Measurements from ENCODE around the gene DNAJC30. TPM values are rescaled to one million over a fixed set of nuclear protein-coding genes. Genes with fewer than 3 reads are reported as not detected.
"Not testable (repeated sequence)": the region's sequence is repeated elsewhere in the genome, so short reads cannot be mapped to it uniquely, and the experiment has no call there.

The DNAJC30 gene
- total RNA-seq, 1 donor from 2014 or later: 1.6 TPM

DNA sequence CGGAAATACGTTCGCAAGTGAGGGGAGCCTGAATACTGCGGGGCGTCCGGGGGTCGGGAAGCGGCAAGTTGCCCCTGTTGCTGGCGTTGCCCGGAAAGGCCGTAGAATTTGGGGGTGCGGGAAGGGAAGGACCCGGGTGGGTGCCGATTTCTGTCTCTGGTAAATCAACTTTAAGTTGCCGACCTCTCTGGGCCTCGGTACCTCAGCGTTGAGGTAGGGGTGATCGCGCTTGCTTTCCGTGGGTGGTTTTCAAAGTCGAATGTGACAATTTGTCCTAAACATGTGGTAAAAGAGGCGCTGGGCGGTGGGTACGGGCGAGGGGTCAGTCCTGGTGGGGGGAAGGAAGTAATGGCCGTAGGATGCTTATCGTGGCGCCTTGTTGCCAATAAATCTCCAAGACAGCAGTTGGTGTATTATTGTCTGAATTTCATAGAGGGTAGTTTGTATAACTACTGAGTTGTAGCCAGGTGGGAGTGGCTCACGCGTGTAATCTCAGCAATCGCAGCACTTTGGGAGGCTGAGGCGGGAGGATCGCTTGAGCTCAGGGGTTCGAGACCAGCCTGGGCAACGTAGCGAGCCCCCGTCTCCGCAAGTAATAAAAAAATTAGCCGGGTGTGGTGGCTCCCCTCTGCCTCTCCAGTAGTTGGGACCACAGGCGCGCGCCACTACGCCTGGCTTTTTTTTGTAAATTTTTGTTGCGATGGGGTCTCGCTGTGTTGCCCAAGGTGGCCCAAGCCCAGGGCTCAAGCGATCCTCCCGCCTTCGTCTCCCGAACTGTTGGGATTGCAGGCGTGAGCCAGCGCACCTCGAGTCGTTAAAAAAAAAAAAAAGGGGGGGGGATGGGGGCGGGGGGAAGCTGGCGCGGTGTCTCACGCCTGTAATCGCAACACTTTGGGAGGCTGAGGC, 788 bp upstream of the DNAJC30 start:
- peak overlapping the region; percentile 93 to 99 (median 97) for H3K4me3 ChIP-seq (ENCODE audit: low read length in 3 of 3)
- peaks cover 18 to 20% (median 19%) of the 10 kb centered on the region in 3 donors for H3K36me3 ChIP-seq (ENCODE audit: control insufficient read depth in 3 of 3, insufficient read depth in 3 of 3, low read length in 3 of 3)
- H3K9me3 ChIP-seq (ENCODE audit: control insufficient read depth in 3 of 3, low read length in 3 of 3): no peaks in the 10 kb centered on the region
- peak overlapping the region; percentile 87 to 98 (median 97) for H3K9ac ChIP-seq (ENCODE audit: low read depth in 1 of 3, low read length in 3 of 3)
- H3K27ac ChIP-seq (ENCODE audit: low read depth, low read length): peak overlapping the region; percentile 86
- peaks cover 30 to 36% (median 32%) of the 10 kb centered on the region in 3 donors for H3K4me1 ChIP-seq (ENCODE audit: control insufficient read depth in 3 of 3, insufficient read depth in 3 of 3, low read length in 3 of 3)
- no peaks in the 10 kb centered on the region for H3K27me3 ChIP-seq (ENCODE audit: control insufficient read depth in 3 of 3, insufficient read depth in 3 of 3, low read length in 3 of 3)

DNA sequence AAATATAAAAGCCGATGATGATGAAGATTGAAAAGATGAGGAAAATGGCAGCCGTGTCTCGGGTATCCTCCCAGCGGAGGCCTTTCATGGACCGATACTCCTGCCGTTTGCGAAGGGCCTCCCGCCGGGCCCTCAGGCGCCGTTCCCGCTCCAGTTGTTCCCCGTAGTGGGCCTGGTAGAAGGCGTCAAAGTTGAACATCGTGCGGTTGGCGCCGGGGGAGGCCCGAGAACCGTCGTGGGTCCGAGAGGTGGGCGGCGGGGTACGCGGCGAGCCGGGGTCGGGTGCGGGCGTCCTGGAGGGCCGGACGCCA, 553 bp downstream of the DNAJC30 start:
- Histone ChIP-seq H3K4me3 (ENCODE audit: low read length in 3 of 3) (peak overlapping the region; percentile 97 to 99 (median 97)), H3K27me3 (ENCODE audit: control insufficient read depth in 3 of 3, insufficient read depth in 3 of 3, low read length in 3 of 3) (no peaks in the 10 kb centered on the region), H3K4me1 (ENCODE audit: control insufficient read depth in 3 of 3, insufficient read depth in 3 of 3, low read length in 3 of 3) (peaks cover 30 to 38% (median 32%) of the 10 kb centered on the region in 3 donors), H3K9me3 (ENCODE audit: control insufficient read depth in 3 of 3, low read length in 3 of 3) (no peaks in the 10 kb centered on the region), H3K9ac (ENCODE audit: low read depth in 1 of 3, low read length in 3 of 3) (peak overlapping the region; percentile 97 to 99 (median 98)), H3K36me3 (ENCODE audit: control insufficient read depth in 3 of 3, insufficient read depth in 3 of 3, low read length in 3 of 3) (peaks cover 17 to 19% (median 18%) of the 10 kb centered on the region in 3 donors), H3K27ac (ENCODE audit: low read depth, low read length) (peak overlapping the region; percentile 86)

DNA sequence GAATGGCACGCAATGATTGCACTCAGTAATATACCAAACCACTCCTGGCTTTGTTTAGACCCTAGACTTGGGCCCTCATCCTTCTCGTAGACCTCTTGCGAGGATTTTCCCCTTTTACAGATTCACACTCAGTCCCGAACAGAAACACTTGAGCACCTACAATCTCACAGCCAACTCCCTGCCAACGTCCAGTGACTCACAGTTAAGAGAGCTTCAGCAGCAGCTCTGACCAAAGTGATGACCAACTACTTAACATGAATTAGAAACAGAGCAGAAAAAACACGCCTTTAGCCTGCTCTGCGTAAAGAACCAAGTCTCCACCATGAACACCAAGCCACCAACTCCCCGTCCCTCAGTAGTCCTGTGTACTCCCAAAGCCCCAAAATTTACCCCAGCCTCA, 2.2 kb downstream of the DNAJC30 start:
- H3K9me3 ChIP-seq (ENCODE audit: control insufficient read depth in 3 of 3, low read length in 3 of 3): no peaks in the 10 kb centered on the region
- H3K9ac ChIP-seq (ENCODE audit: low read depth in 1 of 3, low read length in 3 of 3): peak overlapping the region in 2 of 3 donors; percentile 30 to 98
- H3K36me3 ChIP-seq (ENCODE audit: control insufficient read depth in 3 of 3, insufficient read depth in 3 of 3, low read length in 3 of 3): peaks cover 4 to 8% (median 7%) of the 10 kb centered on the region in 3 donors
- H3K27ac ChIP-seq (ENCODE audit: low read depth, low read length): no peak overlapping the region
- H3K4me1 ChIP-seq (ENCODE audit: control insufficient read depth in 3 of 3, insufficient read depth in 3 of 3, low read length in 3 of 3): peaks cover 30 to 38% (median 32%) of the 10 kb centered on the region in 3 donors
- no peaks in the 10 kb centered on the region for H3K27me3 ChIP-seq (ENCODE audit: control insufficient read depth in 3 of 3, insufficient read depth in 3 of 3, low read length in 3 of 3)
- peak overlapping the region; percentile 97 to 99 (median 97) for H3K4me3 ChIP-seq (ENCODE audit: low read length in 3 of 3)

DNA sequence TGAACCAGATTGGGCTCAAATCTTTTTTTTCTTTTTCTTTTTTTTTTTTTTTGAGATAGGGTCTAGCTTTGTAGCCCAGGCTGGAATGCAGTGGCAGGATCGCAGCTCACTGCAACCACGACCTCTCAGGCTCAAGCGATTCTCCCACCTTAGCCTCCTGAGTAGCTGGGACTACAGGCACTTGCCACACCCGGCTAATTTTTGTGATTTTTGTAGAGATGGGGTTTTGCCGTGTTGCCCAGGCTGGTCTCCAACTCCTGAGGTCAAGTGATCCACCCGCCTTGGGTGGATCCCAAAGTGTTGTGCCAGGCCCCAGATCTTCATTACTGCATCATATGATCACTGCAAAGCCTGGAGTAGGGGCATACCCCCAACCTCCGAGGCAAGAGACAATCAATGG, 2.8 kb downstream of the DNAJC30 start:
- no peak overlapping the region for H3K4me3 ChIP-seq (ENCODE audit: low read length in 3 of 3)
- H3K4me1 ChIP-seq (ENCODE audit: control insufficient read depth in 3 of 3, insufficient read depth in 3 of 3, low read length in 3 of 3): peaks cover 30 to 38% (median 32%) of the 10 kb centered on the region in 3 donors
- H3K36me3 ChIP-seq (ENCODE audit: control insufficient read depth in 3 of 3, insufficient read depth in 3 of 3, low read length in 3 of 3): peaks cover 4 to 8% (median 7%) of the 10 kb centered on the region in 3 donors
- H3K27me3 ChIP-seq (ENCODE audit: control insufficient read depth in 3 of 3, insufficient read depth in 3 of 3, low read length in 3 of 3): no peaks in the 10 kb centered on the region
- no peak overlapping the region for H3K9ac ChIP-seq (ENCODE audit: low read depth in 1 of 3, low read length in 3 of 3)
- no peak overlapping the region for H3K27ac ChIP-seq (ENCODE audit: low read depth, low read length)
- no peaks in the 10 kb centered on the region for H3K9me3 ChIP-seq (ENCODE audit: control insufficient read depth in 3 of 3, low read length in 3 of 3)

DNA sequence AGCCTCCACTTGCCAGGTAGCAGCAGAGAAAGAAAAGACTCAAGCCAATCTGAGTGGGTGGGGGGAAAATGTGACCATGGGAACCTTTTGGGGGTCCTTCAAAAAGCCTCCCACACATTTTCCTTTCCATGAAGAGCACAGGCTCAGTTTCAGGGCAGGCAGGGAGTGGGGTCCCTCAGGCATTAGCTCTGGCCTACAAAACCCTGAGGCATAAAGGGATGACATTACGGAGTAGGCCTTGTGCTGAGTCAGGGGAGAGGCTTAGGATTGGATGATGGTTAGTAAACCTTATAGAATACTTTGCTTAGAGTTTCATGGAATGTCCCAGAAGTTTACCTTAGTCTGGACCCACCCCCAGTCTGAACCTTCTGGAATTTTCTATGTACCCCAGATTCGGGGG, 3.5 kb downstream of the DNAJC30 start:
- Histone ChIP-seq H3K4me1 (ENCODE audit: control insufficient read depth in 3 of 3, insufficient read depth in 3 of 3, low read length in 3 of 3) (peaks cover 30 to 38% (median 32%) of the 10 kb centered on the region in 3 donors), H3K27me3 (ENCODE audit: control insufficient read depth in 3 of 3, insufficient read depth in 3 of 3, low read length in 3 of 3) (no peaks in the 10 kb centered on the region), H3K36me3 (ENCODE audit: control insufficient read depth in 3 of 3, insufficient read depth in 3 of 3, low read length in 3 of 3) (peaks cover 4 to 8% (median 7%) of the 10 kb centered on the region in 3 donors), H3K4me3 (ENCODE audit: low read length in 3 of 3) (no peak overlapping the region), H3K9ac (ENCODE audit: low read depth in 1 of 3, low read length in 3 of 3) (peak overlapping the region in 1 of 3 donors; percentile 16), H3K9me3 (ENCODE audit: control insufficient read depth in 3 of 3, low read length in 3 of 3) (no peaks in the 10 kb centered on the region), H3K27ac (ENCODE audit: low read depth, low read length) (no peak overlapping the region)

DNA sequence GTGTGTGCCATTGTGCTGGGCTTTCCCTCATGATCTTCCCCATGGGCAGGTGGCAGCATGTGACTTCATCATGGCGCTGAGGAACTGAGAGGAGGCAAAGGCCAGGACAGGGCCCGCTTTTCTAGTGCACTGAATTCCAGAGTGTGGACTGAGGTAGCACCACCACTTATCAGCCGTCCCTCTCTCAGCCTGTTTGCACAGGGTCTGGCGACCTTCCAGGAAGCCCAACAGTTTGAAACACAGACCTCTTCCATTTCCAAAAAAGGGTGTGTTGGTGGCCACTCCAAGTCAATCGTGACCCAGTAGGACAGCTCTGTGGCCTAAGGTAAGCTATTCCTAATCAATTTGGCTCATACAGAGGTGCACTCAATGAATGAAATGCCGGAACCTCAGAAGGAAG, 4.4 kb downstream of the DNAJC30 start:
- peaks cover 4 to 7% (median 6%) of the 10 kb centered on the region in 3 donors for H3K36me3 ChIP-seq (ENCODE audit: control insufficient read depth in 3 of 3, insufficient read depth in 3 of 3, low read length in 3 of 3)
- H3K4me1 ChIP-seq (ENCODE audit: control insufficient read depth in 3 of 3, insufficient read depth in 3 of 3, low read length in 3 of 3): peaks cover 26 to 38% (median 27%) of the 10 kb centered on the region in 3 donors
- H3K27ac ChIP-seq (ENCODE audit: low read depth, low read length): no peak overlapping the region
- peak overlapping the region in 1 of 3 donors; percentile 16 for H3K9ac ChIP-seq (ENCODE audit: low read depth in 1 of 3, low read length in 3 of 3)
- H3K27me3 ChIP-seq (ENCODE audit: control insufficient read depth in 3 of 3, insufficient read depth in 3 of 3, low read length in 3 of 3): no peaks in the 10 kb centered on the region
- H3K9me3 ChIP-seq (ENCODE audit: control insufficient read depth in 3 of 3, low read length in 3 of 3): no peaks in the 10 kb centered on the region
- H3K4me3 ChIP-seq (ENCODE audit: low read length in 3 of 3): no peak overlapping the region

DNA sequence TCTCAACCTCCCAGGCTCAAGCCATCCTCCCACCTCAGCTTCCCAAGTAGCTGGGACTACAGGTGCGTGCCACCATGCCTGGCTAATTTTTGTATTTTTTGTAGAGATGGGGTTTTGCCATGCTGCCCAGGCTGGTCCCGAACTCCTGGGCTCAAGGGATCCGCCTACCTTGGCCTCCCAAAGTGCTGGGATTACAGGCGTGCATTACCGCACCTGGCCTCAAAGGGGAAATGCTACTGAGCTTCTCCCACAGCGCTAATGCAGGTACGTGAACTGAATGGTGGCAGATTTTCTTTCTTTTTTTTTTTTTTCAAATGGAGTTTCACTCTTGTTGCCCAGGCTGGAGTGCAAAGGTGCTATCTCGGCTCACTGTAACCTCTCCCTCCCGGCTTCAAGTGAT, 7.2 kb downstream of the DNAJC30 start:
- not testable (repeated sequence) for H3K27ac ChIP-seq (ENCODE audit: low read depth, low read length)
- H3K4me1 ChIP-seq (ENCODE audit: control insufficient read depth in 3 of 3, insufficient read depth in 3 of 3, low read length in 3 of 3): peaks cover 10 to 21% (median 12%) of the 10 kb centered on the region in 3 donors

DNA sequence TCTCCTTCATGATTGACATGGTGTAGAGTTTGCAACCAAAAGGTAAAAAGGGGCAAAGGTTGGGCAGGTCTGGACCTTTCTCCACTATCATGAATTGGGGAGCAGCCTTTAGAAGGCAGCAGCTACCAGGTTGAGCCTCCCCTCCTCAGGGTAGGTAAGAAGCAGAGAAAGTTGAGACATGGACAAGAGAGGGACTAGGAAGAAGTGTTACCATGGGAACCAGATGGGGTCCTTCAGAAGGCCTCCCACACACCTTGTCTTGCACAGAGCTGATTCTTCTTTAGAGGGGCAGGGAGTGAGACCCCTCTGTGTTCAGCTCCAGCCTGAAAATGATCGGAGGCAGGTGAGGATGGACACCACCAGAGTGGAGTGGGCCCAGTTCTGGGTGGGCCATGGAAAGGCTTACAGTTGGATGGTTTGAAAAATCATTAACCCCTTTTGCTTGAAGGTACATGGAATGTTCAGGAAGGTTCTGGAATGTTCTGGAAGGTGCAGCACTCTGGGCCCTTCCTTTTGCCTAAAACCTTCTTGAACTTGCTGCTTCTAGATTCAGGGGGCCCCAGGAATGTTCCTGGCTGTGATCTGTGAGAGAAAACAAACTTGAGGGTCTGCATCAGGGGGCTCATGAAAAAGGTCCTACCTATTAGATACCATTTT, 8.7 kb downstream of the DNAJC30 start:
- H3K36me3 ChIP-seq (ENCODE audit: control insufficient read depth in 3 of 3, insufficient read depth in 3 of 3, low read length in 3 of 3): peaks cover 3 to 7% (median 4%) of the 10 kb centered on the region in 3 donors
- H3K4me1 ChIP-seq (ENCODE audit: control insufficient read depth in 3 of 3, insufficient read depth in 3 of 3, low read length in 3 of 3): peaks cover 0 to 7% (median 2%) of the 10 kb centered on the region in 3 donors

More for the DNA sequence above, 7.2 kb downstream of the DNAJC30 start:
- H3K4me3 ChIP-seq (ENCODE audit: low read length in 3 of 3); H3K9me3 ChIP-seq (ENCODE audit: control insufficient read depth in 3 of 3, low read length in 3 of 3); H3K36me3 ChIP-seq (ENCODE audit: control insufficient read depth in 3 of 3, insufficient read depth in 3 of 3, low read length in 3 of 3); H3K27me3 ChIP-seq (ENCODE audit: control insufficient read depth in 3 of 3, insufficient read depth in 3 of 3, low read length in 3 of 3); H3K9ac ChIP-seq (ENCODE audit: low read depth in 1 of 3, low read length in 3 of 3): not testable (repeated sequence)

DNA sequence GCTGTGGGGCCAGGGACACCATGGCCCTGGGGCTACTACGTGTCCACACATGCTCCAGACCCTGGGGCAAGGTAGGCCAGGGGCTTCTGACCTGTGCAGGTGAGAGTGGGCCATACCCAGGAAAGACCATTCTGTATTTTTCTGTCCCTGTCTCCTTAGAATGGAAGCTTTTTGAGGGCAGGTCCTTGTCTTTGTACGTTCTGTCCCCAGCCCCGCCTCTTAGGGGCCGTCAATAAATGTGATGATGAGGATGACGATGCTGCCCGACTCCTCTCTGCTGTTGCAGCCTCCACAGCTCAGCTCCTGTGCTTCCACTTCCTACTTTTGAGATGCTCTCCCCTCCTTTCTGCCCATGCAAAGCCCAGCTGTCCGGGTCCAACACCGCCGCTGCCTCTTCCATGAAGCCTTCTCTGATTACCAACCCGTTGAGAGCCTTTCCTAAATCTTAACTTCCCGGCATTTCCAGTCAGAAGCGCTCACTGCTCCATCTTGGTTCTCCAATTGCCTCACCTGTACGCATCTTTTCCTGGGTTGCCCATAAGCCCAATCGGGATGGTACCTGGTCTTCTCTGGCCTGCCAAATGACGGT, 11.3 kb downstream of the DNAJC30 start:
- H3K36me3 ChIP-seq (ENCODE audit: control insufficient read depth in 3 of 3, insufficient read depth in 3 of 3, low read length in 3 of 3): no peaks in the 10 kb centered on the region
- no peak overlapping the region for H3K4me3 ChIP-seq (ENCODE audit: low read length in 3 of 3)
- no peaks in the 10 kb centered on the region for H3K9me3 ChIP-seq (ENCODE audit: control insufficient read depth in 3 of 3, low read length in 3 of 3)
- no peak overlapping the region for H3K9ac ChIP-seq (ENCODE audit: low read depth in 1 of 3, low read length in 3 of 3)
- no peak overlapping the region for H3K27ac ChIP-seq (ENCODE audit: low read depth, low read length)
- H3K4me1 ChIP-seq (ENCODE audit: control insufficient read depth in 3 of 3, insufficient read depth in 3 of 3, low read length in 3 of 3): peaks cover 5 to 10% (median 7%) of the 10 kb centered on the region in 3 donors
- no peaks in the 10 kb centered on the region for H3K27me3 ChIP-seq (ENCODE audit: control insufficient read depth in 3 of 3, insufficient read depth in 3 of 3, low read length in 3 of 3)

More for the DNA sequence above, 8.7 kb downstream of the DNAJC30 start:
- no peak overlapping the region for H3K27ac ChIP-seq (ENCODE audit: low read depth, low read length)
- H3K9me3 ChIP-seq (ENCODE audit: control insufficient read depth in 3 of 3, low read length in 3 of 3): no peaks in the 10 kb centered on the region
- H3K9ac ChIP-seq (ENCODE audit: low read depth in 1 of 3, low read length in 3 of 3): no peak overlapping the region
- H3K4me3 ChIP-seq (ENCODE audit: low read length in 3 of 3): no peak overlapping the region
- no peaks in the 10 kb centered on the region for H3K27me3 ChIP-seq (ENCODE audit: control insufficient read depth in 3 of 3, insufficient read depth in 3 of 3, low read length in 3 of 3)
